Uterus (tissue), 2 donors: ENCODE results near the gene XPC.

ENCODE experiments used
- CTCF ChIP-seq, 4 experiments: fragments of 200-600 bp in 2 of 4; fragments of 450-650 bp in 2 of 4; sonication (generic) in 2 of 4; IDR thresholded peaks; one replicate each; pipeline ENCODE4 v1.5.1; 2016 to 2019; ENCODE audit warnings: antibody characterized with exemption in 4 of 4, mild to moderate bottlenecking in 2 of 4, moderate library complexity in 1 of 4
- POLR2A ChIP-seq, 2 donors: fragments of 450-650 bp; IDR thresholded peaks; one replicate each; pipeline ENCODE4 v1.6.1; 2016; ENCODE audit warnings: antibody characterized with exemption in 2 of 2, mild to moderate bottlenecking in 1 of 2, moderate library complexity in 1 of 2

- TF ChIP-seq POLR2A (IDR thresholded peaks at IDR 0.05) = no peak
- no peak for TF ChIP-seq CTCF (IDR thresholded peaks at IDR 0.05)
Observed at GRCh38 chr3:14135581-14135980, 42.8 kb downstream of the XPC start.
